ENCODE data around the gene LTN1. TPM values are rescaled to one million over a fixed set of nuclear protein-coding genes. Genes with fewer than 3 reads are reported as not detected.

Gene LTN1
- total and polyA plus RNA-seq, 2 of the 13 experiments (the other 11 are each of a cell fraction or from before 2014, with no cell fraction given) = 6.7 to 24.6 TPM

DNA sequence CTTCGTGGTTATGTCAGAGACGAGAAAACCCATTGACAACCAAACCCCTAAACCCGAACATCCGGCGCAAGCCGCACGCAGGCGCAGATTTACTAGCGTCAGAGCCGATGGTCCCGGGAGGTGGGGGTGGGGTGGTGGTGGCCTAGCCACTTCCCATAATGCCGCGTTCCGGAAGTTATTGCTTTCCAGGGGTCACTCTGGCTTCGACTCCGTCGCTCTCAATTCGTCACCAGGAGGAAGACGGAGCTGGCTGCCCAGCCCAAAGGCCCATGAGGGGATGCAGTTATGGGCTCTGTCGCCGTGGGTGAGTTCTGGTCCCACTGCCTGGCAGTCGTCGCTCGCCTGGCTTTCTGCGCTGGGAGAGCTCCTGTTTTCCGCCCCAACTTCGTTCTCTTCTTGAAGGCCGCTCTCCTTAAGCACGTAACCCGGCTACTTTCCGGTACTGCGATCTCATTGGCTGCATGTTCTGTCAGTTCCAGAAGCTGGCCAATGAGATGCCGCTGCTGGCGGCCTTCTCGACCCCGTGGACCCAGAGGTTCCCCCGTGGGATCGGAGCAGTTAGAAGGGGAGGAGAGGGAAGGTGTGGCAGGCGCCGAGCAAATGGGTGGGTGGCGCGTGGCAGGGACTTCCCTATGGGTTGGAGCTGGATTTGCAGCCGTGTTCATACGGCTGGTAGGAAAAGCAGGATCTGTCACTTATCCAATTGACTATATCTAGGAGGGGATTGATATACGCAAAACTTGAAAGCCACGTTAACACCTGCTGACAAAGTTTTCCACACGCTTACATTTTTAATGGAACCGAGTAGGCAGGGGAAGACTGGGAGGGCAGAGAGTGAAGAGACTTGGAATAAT lies 32.0 kb upstream of the LTN1 start, which contains the start of gene USP16 (continued):
- TF ChIP-seq THYN1 (CRISPR knock-in tag; IDR thresholded peaks at IDR 0.05; ENCODE audit: borderline replicate concordance, low read depth) (no peak), ZNF460 (CRISPR knock-in tag; IDR thresholded peaks at IDR 0.05; ENCODE audit: borderline replicate concordance) (no peak), THAP11 (CRISPR knock-in tag; IDR thresholded peaks at IDR 0.05) (peak; percentile 93), ZFYVE20 (CRISPR knock-in tag; IDR thresholded peaks at IDR 0.05; ENCODE audit: borderline replicate concordance, low read depth) (no peak), MED13 (CRISPR knock-in tag; IDR thresholded peaks at IDR 0.05) (peak; percentile 44; the same call in 1 of the 2 replicates), ZNF589 (CRISPR knock-in tag; conservative IDR thresholded peaks at IDR 0.05) (no peak), ZFP62 (CRISPR knock-in tag; IDR thresholded peaks at IDR 0.05) (no peak), NFIC (IDR thresholded peaks at IDR 0.05; ENCODE audit: low read length) (no peak)
- TF ChIP-seq, protein P1, sequence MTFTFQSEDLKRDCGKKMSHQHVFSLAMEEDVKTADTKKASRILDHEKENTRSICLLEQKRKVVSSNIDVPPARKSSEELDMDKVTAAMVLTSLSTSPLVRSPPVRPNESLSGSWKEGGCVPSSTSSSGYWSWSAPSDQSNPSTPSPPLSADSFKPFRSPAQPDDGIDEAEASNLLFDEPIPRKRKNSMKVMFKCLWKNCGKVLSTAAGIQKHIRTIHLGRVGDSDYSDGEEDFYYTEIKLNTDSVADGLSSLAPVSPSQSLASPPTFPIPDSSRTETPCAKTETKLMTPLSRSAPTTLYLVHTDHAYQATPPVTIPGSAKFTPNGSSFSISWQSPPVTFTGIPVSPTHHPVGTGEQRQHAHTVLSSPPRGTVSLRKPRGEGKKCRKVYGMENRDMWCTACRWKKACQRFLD (CRISPR knock-in tag; IDR thresholded peaks at IDR 0.05; ENCODE audit: borderline replicate concordance) = no peak
- TF ChIP-seq, protein P2, sequence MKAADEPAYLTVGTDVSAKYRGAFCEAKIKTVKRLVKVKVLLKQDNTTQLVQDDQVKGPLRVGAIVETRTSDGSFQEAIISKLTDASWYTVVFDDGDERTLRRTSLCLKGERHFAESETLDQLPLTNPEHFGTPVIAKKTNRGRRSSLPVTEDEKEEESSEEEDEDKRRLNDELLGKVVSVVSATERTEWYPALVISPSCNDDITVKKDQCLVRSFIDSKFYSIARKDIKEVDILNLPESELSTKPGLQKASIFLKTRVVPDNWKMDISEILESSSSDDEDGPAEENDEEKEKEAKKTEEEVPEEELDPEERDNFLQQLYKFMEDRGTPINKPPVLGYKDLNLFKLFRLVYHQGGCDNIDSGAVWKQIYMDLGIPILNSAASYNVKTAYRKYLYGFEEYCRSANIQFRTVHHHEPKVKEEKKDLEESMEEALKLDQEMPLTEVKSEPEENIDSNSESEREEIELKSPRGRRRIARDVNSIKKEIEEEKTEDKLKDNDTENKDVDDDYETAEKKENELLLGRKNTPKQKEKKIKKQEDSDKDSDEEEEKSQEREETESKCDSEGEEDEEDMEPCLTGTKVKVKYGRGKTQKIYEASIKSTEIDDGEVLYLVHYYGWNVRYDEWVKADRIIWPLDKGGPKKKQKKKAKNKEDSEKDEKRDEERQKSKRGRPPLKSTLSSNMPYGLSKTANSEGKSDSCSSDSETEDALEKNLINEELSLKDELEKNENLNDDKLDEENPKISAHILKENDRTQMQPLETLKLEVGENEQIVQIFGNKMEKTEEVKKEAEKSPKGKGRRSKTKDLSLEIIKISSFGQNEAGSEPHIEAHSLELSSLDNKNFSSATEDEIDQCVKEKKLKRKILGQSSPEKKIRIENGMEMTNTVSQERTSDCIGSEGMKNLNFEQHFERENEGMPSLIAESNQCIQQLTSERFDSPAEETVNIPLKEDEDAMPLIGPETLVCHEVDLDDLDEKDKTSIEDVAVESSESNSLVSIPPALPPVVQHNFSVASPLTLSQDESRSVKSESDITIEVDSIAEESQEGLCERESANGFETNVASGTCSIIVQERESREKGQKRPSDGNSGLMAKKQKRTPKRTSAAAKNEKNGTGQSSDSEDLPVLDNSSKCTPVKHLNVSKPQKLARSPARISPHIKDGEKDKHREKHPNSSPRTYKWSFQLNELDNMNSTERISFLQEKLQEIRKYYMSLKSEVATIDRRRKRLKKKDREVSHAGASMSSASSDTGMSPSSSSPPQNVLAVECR (CRISPR knock-in tag; IDR thresholded peaks at IDR 0.05; ENCODE audit: borderline replicate concordance) = peak; percentile 89
- TF ChIP-seq, protein P3, sequence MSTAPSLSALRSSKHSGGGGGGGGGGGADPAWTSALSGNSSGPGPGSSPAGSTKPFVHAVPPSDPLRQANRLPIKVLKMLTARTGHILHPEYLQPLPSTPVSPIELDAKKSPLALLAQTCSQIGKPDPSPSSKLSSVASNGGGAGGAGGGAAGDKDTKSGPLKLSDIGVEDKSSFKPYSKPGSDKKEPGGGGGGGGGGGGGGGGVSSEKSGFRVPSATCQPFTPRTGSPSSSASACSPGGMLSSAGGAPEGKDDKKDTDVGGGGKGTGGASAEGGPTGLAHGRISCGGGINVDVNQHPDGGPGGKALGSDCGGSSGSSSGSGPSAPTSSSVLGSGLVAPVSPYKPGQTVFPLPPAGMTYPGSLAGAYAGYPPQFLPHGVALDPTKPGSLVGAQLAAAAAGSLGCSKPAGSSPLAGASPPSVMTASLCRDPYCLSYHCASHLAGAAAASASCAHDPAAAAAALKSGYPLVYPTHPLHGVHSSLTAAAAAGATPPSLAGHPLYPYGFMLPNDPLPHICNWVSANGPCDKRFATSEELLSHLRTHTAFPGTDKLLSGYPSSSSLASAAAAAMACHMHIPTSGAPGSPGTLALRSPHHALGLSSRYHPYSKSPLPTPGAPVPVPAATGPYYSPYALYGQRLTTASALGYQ (CRISPR knock-in tag; IDR thresholded peaks at IDR 0.05) = 0 out of 2 replicates have a peak, but pooled peaks have one; percentile 52
- TF ChIP-seq, protein P4, sequence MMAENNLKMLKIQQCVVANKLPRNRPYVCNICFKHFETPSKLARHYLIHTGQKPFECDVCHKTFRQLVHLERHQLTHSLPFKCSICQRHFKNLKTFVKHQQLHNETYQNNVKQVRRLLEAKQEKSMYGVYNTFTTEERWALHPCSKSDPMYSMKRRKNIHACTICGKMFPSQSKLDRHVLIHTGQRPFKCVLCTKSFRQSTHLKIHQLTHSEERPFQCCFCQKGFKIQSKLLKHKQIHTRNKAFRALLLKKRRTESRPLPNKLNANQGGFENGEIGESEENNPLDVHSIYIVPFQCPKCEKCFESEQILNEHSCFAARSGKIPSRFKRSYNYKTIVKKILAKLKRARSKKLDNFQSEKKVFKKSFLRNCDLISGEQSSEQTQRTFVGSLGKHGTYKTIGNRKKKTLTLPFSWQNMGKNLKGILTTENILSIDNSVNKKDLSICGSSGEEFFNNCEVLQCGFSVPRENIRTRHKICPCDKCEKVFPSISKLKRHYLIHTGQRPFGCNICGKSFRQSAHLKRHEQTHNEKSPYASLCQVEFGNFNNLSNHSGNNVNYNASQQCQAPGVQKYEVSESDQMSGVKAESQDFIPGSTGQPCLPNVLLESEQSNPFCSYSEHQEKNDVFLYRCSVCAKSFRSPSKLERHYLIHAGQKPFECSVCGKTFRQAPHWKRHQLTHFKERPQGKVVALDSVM (CRISPR knock-in tag; IDR thresholded peaks at IDR 0.05) = no peak
- TF ChIP-seq, protein P5, sequence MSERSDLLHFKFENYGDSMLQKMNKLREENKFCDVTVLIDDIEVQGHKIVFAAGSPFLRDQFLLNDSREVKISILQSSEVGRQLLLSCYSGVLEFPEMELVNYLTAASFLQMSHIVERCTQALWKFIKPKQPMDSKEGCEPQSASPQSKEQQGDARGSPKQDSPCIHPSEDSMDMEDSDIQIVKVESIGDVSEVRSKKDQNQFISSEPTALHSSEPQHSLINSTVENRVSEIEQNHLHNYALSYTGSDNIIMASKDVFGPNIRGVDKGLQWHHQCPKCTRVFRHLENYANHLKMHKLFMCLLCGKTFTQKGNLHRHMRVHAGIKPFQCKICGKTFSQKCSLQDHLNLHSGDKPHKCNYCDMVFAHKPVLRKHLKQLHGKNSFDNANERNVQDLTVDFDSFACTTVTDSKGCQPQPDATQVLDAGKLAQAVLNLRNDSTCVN (CRISPR knock-in tag; IDR thresholded peaks at IDR 0.05; ENCODE audit: borderline replicate concordance) = no peak; the same call in 1 of the 2 replicates
- TF ChIP-seq, protein P6, sequence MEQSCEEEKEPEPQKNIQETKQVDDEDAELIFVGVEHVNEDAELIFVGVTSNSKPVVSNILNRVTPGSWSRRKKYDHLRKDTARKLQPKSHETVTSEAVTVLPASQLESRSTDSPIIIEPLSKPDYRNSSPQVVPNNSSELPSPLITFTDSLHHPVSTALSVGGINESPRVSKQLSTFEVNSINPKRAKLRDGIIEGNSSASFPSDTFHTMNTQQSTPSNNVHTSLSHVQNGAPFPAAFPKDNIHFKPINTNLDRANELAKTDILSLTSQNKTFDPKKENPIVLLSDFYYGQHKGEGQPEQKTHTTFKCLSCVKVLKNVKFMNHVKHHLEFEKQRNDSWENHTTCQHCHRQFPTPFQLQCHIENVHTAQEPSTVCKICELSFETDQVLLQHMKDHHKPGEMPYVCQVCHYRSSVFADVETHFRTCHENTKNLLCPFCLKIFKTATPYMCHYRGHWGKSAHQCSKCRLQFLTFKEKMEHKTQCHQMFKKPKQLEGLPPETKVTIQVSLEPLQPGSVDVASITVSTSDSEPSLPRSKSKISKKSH (CRISPR knock-in tag; IDR thresholded peaks at IDR 0.05; ENCODE audit: borderline replicate concordance) = peak; percentile 66; the same call in 1 of the 2 replicates

Measured in HepG2 (cell line).